HepG2 (cell line): ENCODE results near the gene CRIP1. TPM values are rescaled to one million over a fixed set of nuclear protein-coding genes. Genes with fewer than 3 reads are reported as not detected.
A peak's percentile ranks its signal among the peaks of the same experiment; 100 is the strongest.

Source experiments
- BCL3 ChIP-seq: sonication (generic); formaldehyde crosslinking; IDR thresholded peaks from 2 replicates; pipeline ENCODE4 v1.5.1; 2020; ENCODE audit warnings: mild to moderate bottlenecking, missing genetic modification reagents, moderate library complexity
- CERS6 ChIP-seq: sonication (generic); formaldehyde crosslinking; IDR thresholded peaks from 2 replicates; pipeline ENCODE4 v1.5.0; 2020; ENCODE audit warnings: missing genetic modification reagents
- E2F5 ChIP-seq: sonication (generic); formaldehyde crosslinking; conservative IDR thresholded peaks from 2 replicates; pipeline ENCODE4 v1.4.0; 2020; ENCODE audit warnings: missing genetic modification reagents
- FOXJ3 ChIP-seq: sonication (generic); formaldehyde crosslinking; IDR thresholded peaks from 2 replicates; pipeline ENCODE4 v1.4.0; 2020; ENCODE audit warnings: missing genetic modification reagents, mild to moderate bottlenecking, borderline replicate concordance
- HNF1B ChIP-seq: sonication (generic); formaldehyde crosslinking; IDR thresholded peaks from 2 replicates; pipeline ENCODE4 v1.5.1; 2020; ENCODE audit warnings: mild to moderate bottlenecking, moderate library complexity, missing genetic modification reagents
- ISL2 ChIP-seq: sonication (generic); formaldehyde crosslinking; IDR thresholded peaks from 2 replicates; pipeline ENCODE4 v1.5.0; 2020; ENCODE audit warnings: missing genetic modification reagents
- NONO ChIP-seq, 2 experiments: fragments of 450-650 bp in 1 of 2; sonication (generic) in 1 of 2; formaldehyde crosslinking in 1 of 2; IDR thresholded peaks in 1 of 2; conservative IDR thresholded peaks in 1 of 2; 2 replicates each; pipeline versions ENCODE4 v1.6.1 to v1.8.0; 2017 to 2022; ENCODE audit warnings: mild to moderate bottlenecking in 1 of 2, missing genetic modification reagents in 1 of 2, moderate library complexity in 1 of 2
- NR2F1 ChIP-seq, 2 experiments: fragments of 450-650 bp in 1 of 2; formaldehyde crosslinking in 1 of 2; IDR thresholded peaks; 2 replicates each; pipeline versions ENCODE4 v1.5.0 to v1.6.1; 2016 to 2020; ENCODE audit warnings: mild to moderate bottlenecking in 1 of 2, missing compliant biosample characterization in 1 of 2, missing genetic modification reagents in 1 of 2, moderate library complexity in 1 of 2
- SETDB1 ChIP-seq: sonication (generic); formaldehyde crosslinking; IDR thresholded peaks from 2 replicates; pipeline ENCODE4 v1.5.1; 2020; ENCODE audit warnings: missing genetic modification reagents, mild to moderate bottlenecking, borderline replicate concordance
- TGIF2 ChIP-seq: IDR thresholded peaks from 2 replicates; pipeline ENCODE4 v1.6.1; 2016; ENCODE audit warnings: control low read depth, missing compliant biosample characterization
- TSC22D2 ChIP-seq: sonication (generic); formaldehyde crosslinking; IDR thresholded peaks from 2 replicates; pipeline ENCODE4 v1.5.1; 2020; ENCODE audit warnings: missing genetic modification reagents, mild to moderate bottlenecking, borderline replicate concordance
- WIZ ChIP-seq: sonication (generic); formaldehyde crosslinking; IDR thresholded peaks from 2 replicates; pipeline ENCODE4 v1.5.1; 2020; ENCODE audit warnings: mild to moderate bottlenecking, missing genetic modification reagents
- YEATS4 ChIP-seq: sonication (generic); formaldehyde crosslinking; IDR thresholded peaks from 2 replicates; pipeline ENCODE4 v1.4.0; 2020; ENCODE audit warnings: missing genetic modification reagents, borderline replicate concordance
- ZNF232 ChIP-seq: sonication (generic); formaldehyde crosslinking; IDR thresholded peaks from 2 replicates; pipeline ENCODE4 v1.4.0; 2020; ENCODE audit warnings: missing genetic modification reagents, borderline replicate concordance
- ZNF607 ChIP-seq: sonication (generic); formaldehyde crosslinking; IDR thresholded peaks from 2 replicates; pipeline ENCODE4 v1.5.1; 2020; ENCODE audit warnings: missing genetic modification reagents, mild to moderate bottlenecking, borderline replicate concordance
- ZSCAN21 ChIP-seq: sonication (generic); formaldehyde crosslinking; IDR thresholded peaks from 2 replicates; pipeline ENCODE4 v1.8.0; 2022; ENCODE audit warnings: mild to moderate bottlenecking, missing genetic modification reagents, moderate library complexity, borderline replicate concordance
- polyA plus RNA-seq, 8 experiments: library from polyadenylated mRNA; depleted of rRNA in 3 of 8; stranded (reverse) in 7 of 8; unstranded in 1 of 8; fragments of >200 nt; fragmentation: Illumina TruSeq in 4 of 8; extraction: Trizol in 4 of 8; gene quantifications; 2 replicates each; pipeline versions ENCODE4 v1.2.1 to v1.2.3, GENCODE V29; 2011 to 2016; ENCODE audit warnings: low read depth in 4 of 8, missing spikeins in 1 of 8, mixed read lengths in 1 of 8; ENCODE audit not compliant: insufficient read depth in 1 of 8
- total RNA-seq, 5 experiments: library from RNA; depleted of rRNA; stranded (reverse); fragments of >200 nt; fragmentation: Illumina TruSeq; extraction: Trizol; gene quantifications; 2 replicates each; pipeline ENCODE4 v1.2.3, GENCODE V29; 2016; ENCODE audit warnings: low read depth in 1 of 5
- TF ChIP-seq, protein P1 (sequence below): sonication (generic); formaldehyde crosslinking; IDR thresholded peaks from 2 replicates; pipeline ENCODE4 v1.5.0; 2020; ENCODE audit warnings: mild to moderate bottlenecking, missing genetic modification reagents
- TF ChIP-seq, protein P2 (sequence below): sonication (generic); formaldehyde crosslinking; IDR thresholded peaks from 2 replicates; pipeline ENCODE4 v1.5.0; 2020; ENCODE audit warnings: mild to moderate bottlenecking, missing genetic modification reagents, borderline replicate concordance

Gene CRIP1
- total and polyA plus RNA-seq, 2 of the 13 experiments (the other 11 are each of a cell fraction or from before 2014, with no cell fraction given), result 53.9 to 59.5 TPM

GRCh38 chr14:105527826-105528585, 41.3 kb downstream of the CRIP1 start (continued):
- TF ChIP-seq, protein P1, sequence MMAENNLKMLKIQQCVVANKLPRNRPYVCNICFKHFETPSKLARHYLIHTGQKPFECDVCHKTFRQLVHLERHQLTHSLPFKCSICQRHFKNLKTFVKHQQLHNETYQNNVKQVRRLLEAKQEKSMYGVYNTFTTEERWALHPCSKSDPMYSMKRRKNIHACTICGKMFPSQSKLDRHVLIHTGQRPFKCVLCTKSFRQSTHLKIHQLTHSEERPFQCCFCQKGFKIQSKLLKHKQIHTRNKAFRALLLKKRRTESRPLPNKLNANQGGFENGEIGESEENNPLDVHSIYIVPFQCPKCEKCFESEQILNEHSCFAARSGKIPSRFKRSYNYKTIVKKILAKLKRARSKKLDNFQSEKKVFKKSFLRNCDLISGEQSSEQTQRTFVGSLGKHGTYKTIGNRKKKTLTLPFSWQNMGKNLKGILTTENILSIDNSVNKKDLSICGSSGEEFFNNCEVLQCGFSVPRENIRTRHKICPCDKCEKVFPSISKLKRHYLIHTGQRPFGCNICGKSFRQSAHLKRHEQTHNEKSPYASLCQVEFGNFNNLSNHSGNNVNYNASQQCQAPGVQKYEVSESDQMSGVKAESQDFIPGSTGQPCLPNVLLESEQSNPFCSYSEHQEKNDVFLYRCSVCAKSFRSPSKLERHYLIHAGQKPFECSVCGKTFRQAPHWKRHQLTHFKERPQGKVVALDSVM (CRISPR knock-in tag), result no peak
- TF ChIP-seq TGIF2 (CRISPR knock-in tag), result 0 out of 2 replicates have a peak, but pooled peaks have one; percentile 31
- TF ChIP-seq BCL3 (CRISPR knock-in tag), result no peak
- peak; percentile 78 for TF ChIP-seq ZSCAN21
- TF ChIP-seq NONO (IDR thresholded peaks at IDR 0.05), result no peak
- peak; percentile 79 for TF ChIP-seq NONO (CRISPR knock-in tag; conservative IDR thresholded peaks at IDR 0.05)
- TF ChIP-seq, protein P2, sequence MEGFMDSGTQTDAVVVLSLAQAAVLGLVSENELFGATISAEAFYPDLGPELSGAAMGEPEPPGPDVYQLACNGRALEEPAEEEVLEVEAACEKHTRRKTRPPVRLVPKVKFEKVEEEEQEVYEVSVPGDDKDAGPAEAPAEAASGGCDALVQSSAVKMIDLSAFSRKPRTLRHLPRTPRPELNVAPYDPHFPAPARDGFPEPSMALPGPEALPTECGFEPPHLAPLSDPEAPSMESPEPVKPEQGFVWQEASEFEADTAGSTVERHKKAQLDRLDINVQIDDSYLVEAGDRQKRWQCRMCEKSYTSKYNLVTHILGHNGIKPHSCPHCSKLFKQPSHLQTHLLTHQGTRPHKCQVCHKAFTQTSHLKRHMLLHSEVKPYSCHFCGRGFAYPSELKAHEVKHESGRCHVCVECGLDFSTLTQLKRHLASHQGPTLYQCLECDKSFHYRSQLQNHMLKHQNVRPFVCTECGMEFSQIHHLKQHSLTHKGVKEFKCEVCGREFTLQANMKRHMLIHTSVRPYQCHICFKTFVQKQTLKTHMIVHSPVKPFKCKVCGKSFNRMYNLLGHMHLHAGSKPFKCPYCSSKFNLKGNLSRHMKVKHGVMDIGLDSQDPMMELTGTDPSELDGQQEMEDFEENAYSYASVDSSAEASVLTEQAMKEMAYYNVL, result no peak
- TF ChIP-seq NR2F1 (CRISPR knock-in tag; IDR thresholded peaks at IDR 0.05), result no peak
- no peak for TF ChIP-seq ZNF232 (CRISPR knock-in tag)
- TF ChIP-seq CERS6 (CRISPR knock-in tag), result no peak
- TF ChIP-seq WIZ (CRISPR knock-in tag), result no peak
- no peak for TF ChIP-seq TSC22D2
- TF ChIP-seq FOXJ3 (CRISPR knock-in tag), result no peak
- 0 out of 2 replicates have a peak, but pooled peaks have one; percentile 44 for TF ChIP-seq ISL2 (CRISPR knock-in tag)
- TF ChIP-seq YEATS4 (CRISPR knock-in tag), result no peak
- peak; percentile 92 for TF ChIP-seq E2F5 (CRISPR knock-in tag)
- peak; percentile 79; the same call in 1 of the 2 replicates for TF ChIP-seq ZNF607 (CRISPR knock-in tag)
- TF ChIP-seq HNF1B (CRISPR knock-in tag), result peak; percentile 43; the same call in 1 of the 2 replicates
- TF ChIP-seq SETDB1 (CRISPR knock-in tag), result no peak
